Tongue (tissue), 2 donors: ENCODE data around the gene DPYSL3. TPM values are rescaled to one million over a fixed set of nuclear protein-coding genes. Genes with fewer than 3 reads are reported as not detected.

ENCODE experiments used
- DNase-seq: peaks from one replicate; pipeline ENCODE4 v3.0.0-alpha.2; 2015
- total RNA-seq: library from RNA; depleted of rRNA; stranded (reverse); fragments of >200 nt; gene quantifications from one replicate; pipeline ENCODE4 v1.2.3, GENCODE V29; 2014

Gene DPYSL3
- total RNA-seq, 1 donor from 2014 or later, result 158 TPM

DNA sequence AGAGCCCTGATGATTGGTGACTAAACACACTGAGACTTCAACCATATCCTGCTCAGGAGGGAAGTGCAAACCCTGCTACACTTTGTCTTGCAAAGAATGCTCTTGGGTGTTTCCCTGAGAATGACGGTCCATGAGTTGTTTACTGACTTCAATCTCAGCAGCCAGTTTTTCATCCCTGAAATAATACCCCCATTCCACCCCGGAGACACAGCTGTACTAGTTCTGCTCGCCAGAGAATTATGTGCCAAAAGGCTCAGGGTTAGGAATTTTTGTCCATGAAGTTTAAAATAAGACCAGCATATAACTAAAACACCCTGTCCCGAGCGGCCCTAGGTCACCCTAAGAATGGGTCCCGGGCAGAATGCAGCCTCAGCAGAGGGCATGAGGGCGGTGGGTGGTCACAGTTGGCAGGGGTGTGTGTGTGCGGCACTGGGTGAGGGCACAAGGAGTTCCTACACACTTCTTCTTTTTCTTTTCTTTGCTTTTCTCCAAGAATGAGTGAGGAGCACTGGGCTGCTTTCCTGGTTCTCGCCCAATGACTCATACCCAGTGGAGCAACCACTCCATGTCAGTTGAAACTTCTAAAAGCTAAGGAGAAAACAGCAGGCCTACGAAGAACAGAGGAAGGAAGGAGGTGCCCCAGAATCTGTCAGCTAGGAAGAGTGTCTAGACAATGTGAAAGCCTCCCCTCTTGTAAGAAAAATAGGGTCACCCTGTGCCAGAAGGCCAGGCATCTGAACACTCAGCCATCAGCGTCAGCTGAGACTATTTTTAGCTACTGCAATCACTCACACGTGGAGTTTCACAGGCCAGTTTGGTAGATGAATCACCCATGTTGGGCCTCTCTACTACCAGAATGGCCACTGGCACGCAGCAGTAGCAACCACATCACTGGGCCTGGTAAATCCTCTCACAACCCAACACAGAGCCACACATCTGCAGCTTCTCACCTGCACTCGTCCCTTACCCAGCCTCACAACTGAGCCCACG is 105.9 kb downstream of the DPYSL3 start:
- DNase-seq, result peak; percentile 40

DNA sequence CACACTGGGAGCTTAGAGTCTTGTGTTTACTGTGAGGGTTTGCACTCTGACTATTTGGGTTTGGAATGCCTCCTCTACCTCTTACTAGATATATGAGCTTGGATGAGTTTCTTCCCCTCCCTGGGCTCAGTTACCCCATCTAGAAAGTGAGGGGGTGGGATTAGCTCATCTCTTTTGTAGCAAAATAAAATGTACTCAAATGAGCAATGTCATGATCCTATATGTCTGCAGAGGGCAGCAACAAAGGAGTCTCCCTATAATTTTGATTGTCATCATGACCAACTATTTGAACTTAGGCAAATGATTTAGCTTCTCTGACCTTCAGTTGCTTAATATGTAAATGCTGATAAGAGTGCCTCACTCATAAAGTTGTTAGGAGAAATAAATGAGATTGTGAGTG is 109.0 kb downstream of the DPYSL3 start:
- no peak for DNase-seq

DNA sequence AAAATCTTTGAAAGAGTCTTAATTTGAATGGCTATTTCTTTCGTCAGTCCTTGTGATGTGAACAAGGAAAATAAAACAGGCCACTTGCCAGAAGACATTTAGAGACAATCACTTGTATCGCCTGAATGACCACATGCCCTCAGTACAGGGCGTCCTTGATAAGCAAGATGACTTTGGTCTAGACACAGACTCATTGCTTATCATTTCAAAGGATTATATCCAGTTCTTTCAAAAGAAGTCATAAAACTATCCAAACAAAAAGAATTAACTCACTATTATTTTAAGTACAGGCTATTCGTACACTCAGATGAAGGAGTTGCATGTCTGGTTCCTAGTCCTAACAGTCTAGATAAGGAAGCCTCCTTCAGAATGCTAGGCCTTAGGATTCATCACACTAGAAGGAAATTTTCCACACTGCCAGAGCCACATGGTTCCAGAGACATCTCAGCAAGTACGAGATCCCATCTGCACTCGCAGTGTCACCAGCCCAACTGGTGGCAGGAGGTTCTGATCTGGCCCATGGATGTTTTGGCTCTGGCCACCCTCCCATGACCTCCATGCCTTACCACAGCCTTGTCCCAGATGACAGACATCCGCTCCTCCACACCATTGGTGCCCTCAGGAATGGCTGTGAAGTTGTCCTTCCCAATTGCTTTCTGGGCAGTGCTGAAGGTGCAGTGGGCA is 109.6 kb downstream of the DPYSL3 start:
- DNase-seq, result no peak

DNA sequence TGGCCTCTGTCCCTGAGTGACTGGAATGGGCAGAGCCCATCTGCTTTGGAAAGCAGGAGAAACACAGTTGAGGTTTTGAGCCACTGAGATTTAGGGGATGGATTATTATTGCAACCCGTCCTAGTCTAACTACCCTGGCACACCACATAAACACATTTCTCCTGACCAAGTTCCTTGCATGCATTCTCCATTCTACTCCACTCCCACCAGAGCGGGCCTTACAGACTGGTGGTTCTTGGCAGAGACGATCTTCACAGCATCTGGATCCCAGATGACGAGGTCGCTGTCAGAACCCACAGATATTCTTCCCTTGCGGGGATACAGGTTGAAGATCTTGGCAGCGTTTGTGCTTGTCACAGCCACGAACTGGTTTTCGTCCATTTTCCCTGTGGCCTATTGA is 111.0 kb downstream of the DPYSL3 start:
- DNase-seq, result no peak

DNA sequence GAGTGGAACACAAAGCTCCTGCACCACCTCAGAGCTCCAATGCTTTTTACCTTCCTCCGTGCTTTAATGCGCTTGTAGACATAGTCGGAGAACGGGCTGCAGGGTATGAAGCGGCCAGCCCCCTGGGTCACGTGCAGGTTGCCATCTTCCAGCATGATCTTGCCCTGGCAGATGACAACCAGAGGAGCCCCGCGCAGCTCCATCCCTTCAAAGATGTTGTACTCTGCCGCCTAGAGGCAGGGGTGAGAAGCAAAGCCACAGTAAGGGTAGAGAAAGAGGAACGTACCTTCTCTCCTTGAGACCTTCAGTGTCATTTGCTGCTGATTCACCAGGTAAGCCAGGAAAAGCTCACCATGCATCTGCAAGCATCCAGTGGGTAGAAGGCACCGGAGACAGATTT is 112.3 kb downstream of the DPYSL3 start:
- no peak for DNase-seq

DNA sequence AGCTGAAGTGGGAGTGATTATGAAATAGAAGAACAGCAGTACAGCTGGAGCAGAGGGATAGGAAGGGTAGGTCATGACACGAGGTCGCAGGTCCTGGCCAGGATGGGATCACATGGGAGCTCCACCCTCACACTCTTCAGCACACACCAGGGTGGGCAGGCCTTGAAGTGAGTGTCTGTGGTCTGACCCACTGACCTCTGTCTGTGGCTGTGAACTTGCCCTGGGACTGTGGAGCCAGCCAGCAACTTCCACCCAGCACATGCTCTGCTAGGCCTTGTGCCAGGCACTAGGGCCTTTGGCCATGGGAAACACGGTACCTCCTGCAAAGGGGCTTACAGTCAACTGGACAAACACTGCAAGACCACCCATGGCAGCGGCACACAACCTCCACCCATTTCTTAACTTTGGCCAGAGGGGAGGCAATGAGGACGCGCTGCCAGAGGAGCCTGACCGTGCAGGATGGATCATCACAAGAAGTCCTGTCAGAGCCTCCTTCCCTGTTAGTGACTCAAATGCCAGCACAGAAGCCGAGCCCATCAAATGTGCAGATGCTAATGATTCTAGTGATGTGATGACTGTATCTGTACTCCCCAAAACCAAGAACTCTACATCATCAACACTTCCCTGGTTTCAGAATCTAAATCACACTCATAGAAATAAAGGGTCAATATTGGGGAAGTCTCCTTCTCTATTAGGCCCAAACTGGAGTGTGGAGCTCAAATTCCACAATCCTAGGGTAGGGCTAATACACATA is 113.6 kb downstream of the DPYSL3 start:
- no peak for DNase-seq

DNA sequence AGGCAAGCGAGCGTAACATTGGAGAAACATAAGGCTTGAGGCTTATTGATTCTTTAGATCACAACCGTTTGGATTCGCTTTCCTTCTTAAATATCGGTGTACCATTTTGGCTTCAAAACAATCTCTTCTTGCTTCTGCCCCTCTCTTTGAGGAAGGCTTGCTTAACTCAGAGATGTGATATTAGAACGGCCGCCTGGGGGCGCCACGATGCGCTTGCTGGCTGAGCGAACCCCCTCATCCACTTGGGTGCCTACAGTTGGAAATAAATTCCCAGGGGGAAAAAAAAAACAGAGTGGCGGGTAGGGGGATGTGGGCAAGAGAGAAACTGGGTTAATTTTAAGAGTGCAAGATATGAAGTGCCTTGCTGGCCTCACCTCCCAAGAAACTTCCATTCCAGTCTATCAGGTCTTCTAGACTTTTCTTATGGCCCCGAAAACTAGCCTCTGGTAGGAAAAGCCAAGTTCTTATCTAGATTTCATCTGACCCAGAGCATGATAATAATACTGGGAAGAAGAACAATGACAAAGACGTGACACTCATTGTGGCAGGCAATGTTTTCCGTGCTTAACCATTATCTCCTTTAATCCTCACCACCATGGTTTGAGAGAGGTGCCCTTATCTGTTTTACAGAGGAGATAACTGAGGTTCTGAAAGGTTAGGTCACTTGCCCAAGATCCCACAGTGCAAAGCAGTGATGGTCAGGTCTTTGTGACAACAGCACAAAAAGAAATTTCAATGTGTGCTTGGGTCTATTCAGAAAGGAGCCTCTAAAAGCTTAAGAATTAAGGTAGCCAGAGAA is 115.8 kb downstream of the DPYSL3 start:
- no peak for DNase-seq

DNA sequence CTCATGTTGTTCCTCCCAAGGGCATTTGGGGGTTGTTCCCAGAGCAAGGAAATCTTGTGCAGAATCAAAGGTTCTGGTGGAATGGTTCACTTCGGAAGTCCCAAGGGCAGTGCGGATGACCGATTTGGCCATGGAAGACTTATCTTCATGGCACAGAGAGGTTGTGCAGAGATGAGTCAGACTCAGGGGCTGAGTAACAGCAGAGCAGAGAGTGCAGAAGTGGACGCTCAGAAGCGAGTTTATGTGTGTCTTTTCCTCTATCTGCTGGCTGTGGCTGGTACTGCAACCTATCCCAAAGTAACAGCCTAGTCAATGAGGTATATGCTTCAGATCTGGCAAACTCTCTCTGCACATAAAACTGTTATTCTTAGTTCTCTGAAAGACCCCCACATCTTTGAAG is 118.1 kb downstream of the DPYSL3 start:
- DNase-seq, result no peak

DNA sequence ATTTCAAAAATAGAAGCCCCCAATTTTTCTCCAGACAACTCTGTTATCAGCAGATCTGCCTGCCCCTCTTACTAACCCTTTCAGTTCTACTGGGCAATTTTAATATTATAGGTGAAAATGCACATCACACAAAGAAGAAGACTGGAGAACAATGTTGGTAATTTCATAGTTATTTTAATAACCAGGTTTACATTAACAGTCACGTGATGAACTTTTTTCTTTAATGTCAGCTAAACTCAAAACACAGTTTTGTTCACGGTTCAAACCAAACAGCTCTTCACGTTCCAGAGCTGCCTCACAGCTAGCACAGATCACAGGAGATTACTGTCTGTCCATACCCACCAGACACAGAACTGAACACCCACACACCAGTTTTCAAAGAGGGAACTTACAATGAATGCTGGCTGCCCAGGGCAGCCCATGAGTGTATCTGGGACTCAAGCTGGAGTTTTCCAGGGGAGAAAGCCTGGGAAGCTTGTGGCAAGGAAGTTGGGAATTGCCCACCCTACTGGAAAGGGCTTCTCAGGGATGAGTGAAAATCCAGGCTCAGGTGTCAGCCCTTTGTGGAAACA is 119.1 kb downstream of the DPYSL3 start:
- DNase-seq, result no peak

DNA sequence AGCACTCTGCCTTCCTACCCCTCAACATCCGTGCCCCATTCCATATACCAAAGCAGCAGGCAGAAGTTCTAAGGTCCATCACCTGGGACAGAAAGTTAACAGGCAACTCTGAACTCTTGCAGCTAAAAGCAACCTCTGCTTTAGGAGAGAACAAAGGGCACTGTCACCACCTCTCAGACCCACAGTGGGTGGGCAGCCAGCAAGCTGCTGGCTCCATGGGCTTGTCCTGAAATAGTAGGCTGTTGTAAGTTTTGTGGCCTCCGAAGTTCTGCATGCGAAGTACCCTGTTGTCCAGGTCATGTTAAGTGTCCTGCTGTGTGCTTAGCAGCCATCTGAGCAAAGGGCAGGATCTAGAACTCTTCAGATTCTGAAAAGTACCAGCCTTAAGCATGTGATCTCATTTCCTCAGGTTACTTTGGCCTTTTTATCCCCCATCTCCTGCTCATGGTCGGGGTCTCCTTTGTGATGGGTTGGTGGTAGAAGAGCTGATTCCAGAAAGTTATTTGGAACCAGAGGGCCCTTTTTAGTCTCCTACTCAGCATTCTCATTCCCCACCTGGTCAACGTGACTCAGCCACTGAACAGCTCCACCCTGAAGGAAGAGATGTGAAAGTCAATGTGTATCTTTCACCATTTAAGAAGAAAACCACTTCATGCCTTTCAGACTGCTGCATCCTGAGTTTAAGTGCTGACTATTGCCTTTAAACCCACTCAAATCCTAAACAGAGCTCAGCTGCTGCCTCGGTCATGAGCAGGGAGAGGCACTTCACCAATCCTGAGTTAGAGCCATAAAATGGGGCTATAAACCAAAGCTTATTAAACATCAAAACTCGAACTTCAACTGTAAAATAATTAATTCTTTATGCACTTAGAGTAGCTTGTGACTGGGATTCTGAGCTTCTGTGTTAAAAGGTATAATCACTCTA is 121.4 kb downstream of the DPYSL3 start:
- no peak for DNase-seq

DNA sequence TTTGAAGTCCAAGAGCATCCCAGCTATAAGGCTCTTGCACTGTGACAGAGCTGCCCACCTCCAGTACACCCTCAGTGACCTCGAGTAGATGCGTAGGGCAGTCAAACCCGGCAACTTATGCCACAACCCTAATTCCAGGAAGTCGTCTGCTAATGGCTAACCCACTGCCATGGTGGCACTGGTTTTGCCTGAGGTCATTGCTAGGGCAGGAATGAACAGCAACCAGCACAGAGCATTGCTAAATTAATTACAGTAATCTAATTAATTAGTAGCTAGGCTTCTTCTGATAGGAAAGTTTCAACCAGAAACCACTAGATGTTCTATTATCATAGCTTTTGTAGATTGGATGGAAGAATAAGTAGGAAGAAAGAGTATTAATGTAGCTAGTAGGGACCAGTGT is 122.8 kb downstream of the DPYSL3 start:
- no peak for DNase-seq

DNA sequence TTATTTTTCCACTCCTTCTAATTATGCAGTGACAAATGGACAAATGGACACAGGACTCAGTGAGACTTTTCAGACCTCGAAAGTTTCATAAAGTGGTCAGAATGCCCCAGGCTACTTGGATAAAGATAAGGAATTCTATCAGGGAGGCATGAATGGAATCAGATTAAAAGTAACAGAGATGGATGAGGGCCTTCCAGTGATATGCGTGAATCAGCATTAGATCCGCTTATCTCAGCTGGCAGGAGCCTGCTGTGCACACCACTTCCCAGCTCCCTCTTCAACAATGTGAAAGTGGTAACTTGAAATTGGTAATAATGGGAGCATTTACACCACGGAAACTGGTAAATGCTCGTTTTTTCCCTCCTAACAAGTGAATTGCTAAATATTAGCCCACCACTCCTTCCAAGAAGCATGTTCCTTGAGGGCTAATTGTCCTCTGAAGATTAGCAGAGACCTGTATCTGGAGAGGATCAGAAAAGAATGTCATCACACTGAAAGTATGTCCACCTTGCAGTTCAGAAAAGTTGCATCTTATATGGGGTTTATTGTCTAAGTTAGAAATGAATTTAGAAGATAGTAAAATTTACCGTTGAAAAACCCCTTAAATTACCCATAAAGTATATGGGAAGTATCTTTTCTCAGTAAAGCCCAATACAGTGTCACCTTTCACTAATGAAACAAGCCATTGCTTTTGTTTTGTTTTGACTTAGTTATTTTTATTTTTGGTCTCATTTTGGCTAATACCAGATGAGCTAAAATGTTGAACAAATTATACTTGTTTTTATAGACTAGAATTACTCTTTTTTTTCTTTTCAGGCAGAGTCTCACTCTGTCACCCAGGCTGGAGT is 125.3 kb downstream of the DPYSL3 start:
- no peak for DNase-seq

DNA sequence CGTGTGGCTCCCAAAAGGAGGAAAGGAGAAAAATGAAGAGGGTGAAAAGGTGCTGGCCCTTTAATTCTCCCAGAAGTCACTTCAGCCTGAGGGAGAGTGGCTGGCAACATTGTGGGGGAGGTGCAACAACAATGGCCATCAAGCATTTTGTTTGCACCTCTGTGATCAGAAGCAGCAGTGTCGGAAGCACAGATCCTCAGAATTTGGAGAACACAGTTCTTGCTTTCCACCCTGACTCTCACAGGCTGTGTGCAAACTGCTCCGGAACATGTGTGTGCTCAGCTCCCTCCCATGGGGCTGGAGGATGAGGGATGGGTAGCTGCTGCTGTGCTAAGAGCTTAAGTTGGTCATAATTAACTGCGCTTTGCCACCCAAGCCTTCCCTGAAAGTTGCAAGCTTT is 127.1 kb downstream of the DPYSL3 start:
- DNase-seq, result no peak

DNA sequence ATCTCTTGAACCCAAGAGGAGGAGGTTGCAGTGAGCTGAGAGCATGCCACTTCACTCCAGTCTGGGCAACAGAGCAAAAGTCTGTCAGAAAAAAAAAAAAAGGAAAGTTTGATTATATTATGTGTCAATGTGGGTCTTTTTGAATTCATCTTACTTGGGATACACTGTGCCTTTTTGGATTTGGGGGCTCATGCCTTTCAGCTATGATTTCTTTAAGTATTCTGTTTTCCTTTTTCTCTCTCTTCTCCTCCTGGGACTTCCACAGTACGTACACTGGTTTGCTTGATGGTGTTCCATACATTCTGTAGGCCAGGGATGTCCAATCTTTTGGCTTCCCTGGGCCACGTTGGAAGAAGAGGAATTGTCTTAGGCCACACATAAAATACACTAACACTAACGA is 128.3 kb downstream of the DPYSL3 start:
- no peak for DNase-seq

DNA sequence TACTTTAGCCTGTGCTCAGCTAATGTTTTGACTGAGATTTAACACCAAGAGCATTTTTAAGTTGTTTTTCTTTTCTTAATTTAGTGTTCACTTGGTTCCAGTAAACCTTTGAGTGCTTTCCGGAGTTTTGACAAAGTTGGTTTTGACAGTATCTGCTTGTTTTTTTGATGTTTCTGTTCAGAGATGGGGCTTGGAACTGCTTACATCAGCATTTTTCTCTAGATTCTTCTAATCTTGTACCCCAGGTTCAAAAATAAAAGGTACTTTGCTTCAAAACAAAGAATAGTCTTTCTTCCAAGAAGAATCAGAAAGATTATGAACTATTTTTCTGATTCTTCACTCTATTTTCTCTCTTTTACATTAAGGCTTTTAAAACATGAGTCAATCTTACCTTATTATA is 132.2 kb downstream of the DPYSL3 start:
- no peak for DNase-seq

DNA sequence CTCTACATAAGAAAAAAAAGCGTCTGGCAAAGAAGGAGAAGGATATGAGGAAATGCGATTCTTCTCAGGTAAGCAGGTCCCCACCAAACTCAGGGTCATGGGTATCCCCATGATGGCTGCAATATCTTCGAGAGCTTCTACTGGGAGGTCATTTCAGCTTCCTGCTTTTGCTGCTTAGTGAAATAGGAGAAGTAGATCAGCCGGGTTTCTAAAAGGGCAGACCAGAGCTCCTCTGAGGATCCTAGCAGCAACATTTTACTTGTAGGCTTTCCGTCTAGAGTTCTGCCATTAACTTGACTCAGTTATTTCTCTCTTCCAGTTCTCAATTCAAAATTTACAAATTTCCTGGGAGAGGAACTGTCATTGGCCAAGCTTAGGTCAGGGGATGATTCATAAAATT is 134.7 kb downstream of the DPYSL3 start:
- DNase-seq, result no peak

DNA sequence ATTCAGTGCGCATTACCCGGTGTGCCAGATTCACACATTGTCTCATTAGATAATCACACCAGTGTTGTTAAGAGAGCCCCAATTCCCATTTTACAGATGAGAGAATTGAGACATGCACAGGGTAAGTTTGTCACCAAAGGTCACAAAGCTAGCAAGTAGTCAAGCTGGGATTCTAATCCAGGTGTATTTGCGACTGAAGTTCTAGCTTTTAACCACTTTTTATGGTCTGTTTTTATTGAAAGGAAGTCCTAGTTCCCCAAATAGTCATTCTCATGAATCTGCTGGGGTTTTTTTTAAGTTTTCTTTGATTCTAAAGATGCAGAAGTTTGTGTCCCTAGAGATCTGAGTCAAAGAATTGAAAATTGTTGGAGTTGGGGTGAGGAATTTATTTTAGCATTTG is 136.5 kb downstream of the DPYSL3 start:
- no peak for DNase-seq

DNA sequence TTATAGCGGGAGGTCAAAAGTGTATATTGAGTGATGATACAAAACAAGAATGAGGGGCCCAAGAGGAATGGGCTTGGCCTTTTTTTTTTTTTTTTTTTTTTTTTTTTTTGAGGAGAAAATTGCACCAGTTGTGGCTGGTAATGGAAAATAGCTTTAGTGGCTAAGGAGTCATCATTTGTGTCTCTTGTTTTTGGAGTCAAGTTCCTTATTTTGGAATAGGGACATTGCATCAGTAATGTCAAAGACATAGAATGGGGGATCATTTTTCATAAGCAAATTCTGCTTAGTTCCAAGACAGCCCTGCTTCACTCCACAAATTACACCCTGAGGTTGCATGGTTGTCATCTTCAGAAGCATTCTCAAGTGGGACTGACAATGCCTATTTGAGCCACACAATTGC is 137.7 kb downstream of the DPYSL3 start:
- DNase-seq, result no peak

DNA sequence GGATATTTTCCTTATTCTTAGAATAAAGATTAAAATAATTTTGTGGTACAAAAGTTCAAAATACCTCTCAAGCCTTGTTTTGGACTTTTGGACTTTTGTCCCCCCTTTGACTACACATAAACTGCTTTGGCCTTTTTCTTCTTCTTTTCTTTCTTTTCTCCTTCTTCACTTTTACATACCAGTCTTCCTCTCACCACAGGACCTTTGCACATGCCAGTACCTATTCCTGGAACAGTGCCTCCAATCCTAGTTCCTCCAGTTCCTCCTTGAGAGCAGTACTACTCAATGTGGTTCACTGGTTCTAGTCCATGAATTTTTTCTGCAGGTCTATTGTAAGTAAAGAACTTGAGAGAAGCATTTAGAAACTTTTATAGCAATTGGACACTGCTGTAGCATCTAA is 138.6 kb downstream of the DPYSL3 start:
- no peak for DNase-seq
